Measurements from ENCODE around the gene GJC3. TPM values are rescaled to one million over a fixed set of nuclear protein-coding genes. Genes with fewer than 3 reads are reported as not detected.
A peak's percentile ranks its signal among the peaks of the same experiment; 100 is the strongest.

GJC3 gene
- total RNA-seq, 1 donor from 2014 or later = 0.54 TPM

DNA sequence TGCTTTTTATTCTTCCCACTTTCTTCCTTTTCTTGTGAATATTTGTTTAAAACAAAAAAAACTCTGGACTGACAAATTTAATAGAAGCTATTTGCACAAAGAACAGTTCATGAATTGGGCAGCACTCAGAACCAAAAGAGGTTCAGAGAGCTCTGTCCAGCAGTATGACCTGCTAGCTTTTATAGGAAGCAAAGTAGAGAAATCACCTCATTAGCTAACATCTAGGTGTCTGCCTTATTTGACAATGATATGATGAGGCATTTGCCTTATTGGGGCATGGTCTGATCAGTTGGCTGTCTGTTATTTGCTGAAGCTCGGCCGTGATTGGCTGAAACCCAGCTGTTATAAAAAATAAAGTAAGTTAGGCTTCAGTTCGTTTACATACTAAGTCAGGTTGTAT, 9.3 kb downstream of the GJC3 start:
- Mint-ChIP-seq H3K27me3 (ENCODE audit: low read depth) (peaks cover 12% of the 10 kb centered on the region), H3K36me3 (peaks cover 16% of the 10 kb centered on the region), H3K4me1 (peaks cover 11% of the 10 kb centered on the region), H3K27ac (peak overlapping the region; percentile 87), H3K4me3 (peak overlapping the region; percentile 74), H3K9me3 (peaks cover 16% of the 10 kb centered on the region)
- TF ChIP-seq, protein P1, sequence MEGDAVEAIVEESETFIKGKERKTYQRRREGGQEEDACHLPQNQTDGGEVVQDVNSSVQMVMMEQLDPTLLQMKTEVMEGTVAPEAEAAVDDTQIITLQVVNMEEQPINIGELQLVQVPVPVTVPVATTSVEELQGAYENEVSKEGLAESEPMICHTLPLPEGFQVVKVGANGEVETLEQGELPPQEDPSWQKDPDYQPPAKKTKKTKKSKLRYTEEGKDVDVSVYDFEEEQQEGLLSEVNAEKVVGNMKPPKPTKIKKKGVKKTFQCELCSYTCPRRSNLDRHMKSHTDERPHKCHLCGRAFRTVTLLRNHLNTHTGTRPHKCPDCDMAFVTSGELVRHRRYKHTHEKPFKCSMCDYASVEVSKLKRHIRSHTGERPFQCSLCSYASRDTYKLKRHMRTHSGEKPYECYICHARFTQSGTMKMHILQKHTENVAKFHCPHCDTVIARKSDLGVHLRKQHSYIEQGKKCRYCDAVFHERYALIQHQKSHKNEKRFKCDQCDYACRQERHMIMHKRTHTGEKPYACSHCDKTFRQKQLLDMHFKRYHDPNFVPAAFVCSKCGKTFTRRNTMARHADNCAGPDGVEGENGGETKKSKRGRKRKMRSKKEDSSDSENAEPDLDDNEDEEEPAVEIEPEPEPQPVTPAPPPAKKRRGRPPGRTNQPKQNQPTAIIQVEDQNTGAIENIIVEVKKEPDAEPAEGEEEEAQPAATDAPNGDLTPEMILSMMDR (IDR thresholded peaks at IDR 0.05; ENCODE audit: unreplicated experiment) = no peak
- DNase-seq (ENCODE audit: low spot score in 2 of 2, unreplicated experiment in 2 of 2) = no peak

DNA sequence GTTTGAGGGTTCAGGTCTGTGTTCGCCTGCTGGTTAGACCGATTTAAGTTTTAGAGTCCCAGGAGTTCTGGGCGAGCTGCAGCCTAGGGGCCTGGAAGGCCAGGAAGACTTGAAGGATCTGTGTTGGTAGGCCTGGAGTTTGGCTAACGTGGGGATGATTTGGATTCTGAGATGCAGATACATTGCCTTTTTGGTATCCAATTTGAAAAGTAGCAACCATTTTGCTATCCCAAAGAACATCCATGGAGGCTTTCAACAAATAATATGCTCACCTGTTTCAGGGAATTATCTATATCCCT, 9.7 kb downstream of the GJC3 start:
- Mint-ChIP-seq H3K27me3 (ENCODE audit: low read depth) (peaks cover 12% of the 10 kb centered on the region), H3K27ac (peak overlapping the region; percentile 87), H3K4me3 (peak overlapping the region; percentile 74), H3K36me3 (peaks cover 17% of the 10 kb centered on the region), H3K4me1 (peaks cover 11% of the 10 kb centered on the region), H3K9me3 (peaks cover 16% of the 10 kb centered on the region)
- TF ChIP-seq, protein P1 (IDR thresholded peaks at IDR 0.05; ENCODE audit: unreplicated experiment) = no peak
- DNase-seq (ENCODE audit: low spot score in 2 of 2, unreplicated experiment in 2 of 2) = no peak

DNA sequence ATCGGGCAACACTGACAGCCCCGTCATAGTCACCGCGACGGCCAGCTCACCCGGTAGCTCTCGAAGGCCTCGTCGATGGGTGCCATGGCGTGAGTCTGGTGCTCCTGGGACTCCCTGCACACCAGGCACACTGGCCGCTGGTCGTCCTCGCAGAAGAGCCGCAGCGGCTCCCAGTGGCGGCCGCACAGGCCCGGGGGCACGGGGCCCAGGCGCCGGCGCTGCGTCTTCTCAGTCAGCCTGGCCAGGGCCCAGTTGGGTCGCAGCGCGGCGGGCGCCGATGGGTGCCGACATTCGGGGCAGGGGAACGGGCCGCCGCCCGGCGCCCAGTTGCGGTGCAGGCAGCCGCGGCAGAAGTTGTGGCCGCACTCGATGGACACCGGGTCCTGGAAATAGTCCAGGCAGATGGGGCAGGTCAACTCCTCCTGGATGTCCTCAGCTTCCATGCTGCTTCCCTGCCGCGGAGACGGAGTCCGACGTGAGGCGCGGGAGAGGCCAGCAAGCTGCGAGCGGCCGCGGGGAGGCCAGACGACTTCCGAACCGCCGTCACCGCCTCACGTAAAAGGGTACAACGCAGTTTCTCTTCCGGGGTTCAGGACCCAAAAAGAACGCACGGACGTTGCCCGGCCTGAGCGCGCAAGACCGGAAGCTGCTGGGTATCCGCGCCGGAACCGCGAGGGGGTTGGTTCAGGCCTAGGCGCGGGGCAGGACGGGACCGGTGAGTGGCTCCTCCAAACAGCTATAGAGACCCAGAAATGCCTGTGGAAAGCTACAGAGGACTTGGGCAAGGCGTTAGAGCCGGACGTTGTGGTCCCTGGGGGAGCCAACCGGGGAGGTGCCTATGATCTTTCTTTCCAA, 10.2 kb downstream of the GJC3 start, which contains the start of gene TRIM4:
TRIM4 (minus strand) TSS at position 572 of the 855 bp plus-strand sequence; CDS start at position 443, 129 bp downstream.
- Mint-ChIP-seq H3K4me3 (peak within 1 kb of the TSS; percentile 74), H3K27ac (peak within 1 kb of the TSS; percentile 87), H3K36me3 (peaks cover 17% of the 10 kb centered on the region), H3K4me1 (peaks cover 11% of the 10 kb centered on the region), H3K9me3 (peaks cover 16% of the 10 kb centered on the region), H3K27me3 (ENCODE audit: low read depth) (peaks cover 12% of the 10 kb centered on the region)
- TF ChIP-seq, protein P1 (IDR thresholded peaks at IDR 0.05; ENCODE audit: unreplicated experiment) = no peak
- DNase-seq (ENCODE audit: low spot score in 2 of 2, unreplicated experiment in 2 of 2) = peak; percentile 33 to 61

DNA sequence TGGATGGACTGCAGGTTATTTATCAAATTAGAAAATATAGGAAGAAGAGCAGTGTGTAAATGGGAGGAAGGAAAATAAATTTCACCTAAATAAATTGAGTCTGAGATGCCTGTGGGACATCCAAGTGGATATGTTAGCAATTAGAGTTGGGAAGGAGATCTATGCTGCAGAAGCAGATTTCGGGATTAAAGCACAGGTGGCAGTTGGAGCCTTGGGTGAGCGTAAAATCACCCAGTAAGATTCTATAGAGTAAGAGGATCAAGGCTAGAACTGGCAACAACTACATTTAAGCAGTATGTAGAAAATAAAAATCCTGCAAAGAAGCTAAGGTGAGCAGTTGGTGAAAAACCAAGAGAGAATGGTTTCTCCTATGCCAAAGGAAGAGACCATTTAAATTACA, 18.4 kb downstream of the GJC3 start:
- no peak overlapping the region for H3K27ac Mint-ChIP-seq
- no peak overlapping the region for H3K4me3 Mint-ChIP-seq

DNA sequence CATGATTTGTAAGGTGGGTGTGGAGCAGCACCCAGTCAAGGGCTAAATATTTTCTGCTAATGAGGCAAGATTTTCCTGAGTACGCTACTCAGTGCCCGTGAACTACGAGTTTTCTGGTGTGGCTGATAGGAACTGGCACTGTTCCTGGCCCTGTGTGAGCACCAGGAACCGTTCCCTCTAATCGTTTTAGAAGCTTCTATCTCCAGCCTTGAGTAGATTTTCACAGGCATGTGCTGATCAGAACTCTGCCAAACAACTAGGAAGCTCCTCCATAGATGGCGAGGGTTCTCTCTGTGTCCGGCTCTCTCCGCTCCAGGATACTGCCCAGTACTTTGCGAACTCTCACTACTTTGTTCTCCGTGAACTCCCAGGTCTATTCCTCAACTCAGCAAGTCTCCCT, 27.8 kb downstream of the GJC3 start:
- TF ChIP-seq, protein P1 (IDR thresholded peaks at IDR 0.05; ENCODE audit: unreplicated experiment) = no peak
- Mint-ChIP-seq H3K27me3 (ENCODE audit: low read depth) (no peaks in the 10 kb centered on the region), H3K4me3 (no peak overlapping the region), H3K36me3 (peaks cover 27% of the 10 kb centered on the region), H3K4me1 (peaks cover 12% of the 10 kb centered on the region), H3K9me3 (peaks cover 13% of the 10 kb centered on the region), H3K27ac (no peak overlapping the region)
- no peak for DNase-seq (ENCODE audit: low spot score in 2 of 2, unreplicated experiment in 2 of 2)

More for the DNA sequence above, 18.4 kb downstream of the GJC3 start:
- Mint-ChIP-seq H3K4me1 (peaks cover 2% of the 10 kb centered on the region), H3K36me3 (peaks cover 5% of the 10 kb centered on the region), H3K9me3 (no peaks in the 10 kb centered on the region), H3K27me3 (ENCODE audit: low read depth) (no peaks in the 10 kb centered on the region)
- TF ChIP-seq, protein P1 (IDR thresholded peaks at IDR 0.05; ENCODE audit: unreplicated experiment) = no peak
- no peak for DNase-seq (ENCODE audit: low spot score in 2 of 2, unreplicated experiment in 2 of 2)
